GM12878 (cell line): Measurements from ENCODE around the gene CDX1. TPM values are rescaled to one million over a fixed set of nuclear protein-coding genes. Genes with fewer than 3 reads are reported as not detected.

Experiments
- ATAC-seq: fragments of 200-7000 bp; cut with Tn5 transposase; 3 replicates; pipeline ENCODE4 v1.9.1; 2020; ENCODE audit warnings: mild to moderate bottlenecking, moderate library complexity
- BruUV-seq: library from RNA; stranded (reverse); fragments of 400-500 nt; replicated peaks from 2 replicates; lab custom pipeline; 2021; lab: Mats Ljungman, UMichigan
- CTCF ChIA-PET: fragments of 300-600 bp; sonication (Branson Sonifier 250); formaldehyde crosslinking; extraction: SDS; loops from one replicate; lab custom pipeline; 2021; ENCODE audit warnings: inconsistent platforms; lab: Yijun Ruan, JAX
- POLR2A ChIA-PET: fragments of 350-600 bp; formaldehyde crosslinking; extraction: SDS; loops from one replicate; lab custom pipeline; 2021; ENCODE audit warnings: inconsistent platforms; lab: Charles Lee
- RAD21 ChIA-PET: fragments of 300-600 bp; sonication (Branson Sonifier 250); formaldehyde crosslinking; loops from one replicate; lab custom pipeline; 2023; ENCODE audit warnings: antibody characterized with exemption; ENCODE audit not compliant: unreplicated experiment; lab: Charles Lee
- SMC1A ChIA-PET: fragments of 300-600 bp; sonication (Branson Sonifier 250); formaldehyde crosslinking; loops from one replicate; lab custom pipeline; 2023; ENCODE audit not compliant: unreplicated experiment, uncharacterized antibody; lab: Charles Lee
- DNase-seq: peaks from one replicate; pipeline ENCODE4 v3.0.0-alpha.2; 2011; ENCODE audit warnings: low read depth, low spot score
- FAIRE-seq: peaks from 3 replicates; lab custom pipeline; 2011; peaks lifted over from hg19 to GRCh38; lab: Jason Lieb, UNC
- H2AFZ ChIP-seq: 2 replicates; pipeline ENCODE4 v1.6.0; 2011; ENCODE audit warnings: low read depth, low read length, control low read depth; ENCODE audit not compliant: control insufficient read depth
- H3K27ac ChIP-seq: 2 replicates; pipeline ENCODE4 v1.5.1; 2011; ENCODE audit warnings: control low read depth; ENCODE audit not compliant: control insufficient read depth, insufficient read depth
- H3K27me3 ChIP-seq, 2 experiments: replicated peaks in 1 of 2; 2 replicates each; pipeline versions ENCODE4 v1.6.0 to v1.6.1; 2011; ENCODE audit warnings: low read length in 1 of 2; ENCODE audit not compliant: control insufficient read depth in 2 of 2, insufficient read depth in 2 of 2
- H3K36me3 ChIP-seq, 2 experiments: 2 replicates each; pipeline ENCODE4 v1.5.1; 2011; ENCODE audit warnings: low read length in 1 of 2; ENCODE audit not compliant: control insufficient read depth in 2 of 2, insufficient read depth in 2 of 2
- H3K4me1 ChIP-seq: 2 replicates; pipeline ENCODE4 v1.6.1; 2011; ENCODE audit warnings: mild to moderate bottlenecking, low read length, moderate library complexity, mixed read lengths; ENCODE audit not compliant: control insufficient read depth, insufficient read depth
- H3K4me2 ChIP-seq: 2 replicates; pipeline ENCODE4 v1.6.0; 2011; ENCODE audit warnings: control low read depth; ENCODE audit not compliant: control insufficient read depth, insufficient read depth
- H3K4me3 ChIP-seq: fragments of 200-600 bp; sonication (generic); 2 replicates; pipeline ENCODE4 v1.5.1; 2016
- H3K79me2 ChIP-seq: 2 replicates; pipeline ENCODE4 v1.6.0; 2011; ENCODE audit warnings: low read length; ENCODE audit not compliant: control insufficient read depth, insufficient read depth
- H3K9ac ChIP-seq: 2 replicates; pipeline ENCODE4 v1.8.0; 2011; ENCODE audit warnings: low read length, control low read depth, mixed read lengths; ENCODE audit not compliant: control insufficient read depth, insufficient read depth
- H3K9me3 ChIP-seq: replicated peaks from 3 replicates; pipeline ENCODE4 v1.5.1; 2011; ENCODE audit warnings: mild to moderate bottlenecking, low read length; ENCODE audit not compliant: control insufficient read depth, insufficient read depth
- H4K20me1 ChIP-seq: 2 replicates; pipeline ENCODE4 v1.6.0; 2011; ENCODE audit not compliant: control insufficient read depth, insufficient read depth
- ATF3 ChIP-seq: IDR thresholded peaks from 2 replicates; pipeline ENCODE4 v1.6.1; 2011; ENCODE audit warnings: low read depth, mild to moderate bottlenecking, low read length, moderate library complexity, borderline replicate concordance; ENCODE audit errors: extremely low read depth
- E2F4 ChIP-seq: IDR thresholded peaks from 2 replicates; pipeline ENCODE4 v1.6.1; 2012; ENCODE audit warnings: low read depth, low read length, improper control_type of control experiment
- FOXK2 ChIP-seq: fragments of 450-650 bp; IDR thresholded peaks from 2 replicates; pipeline ENCODE4 v1.6.1; 2017; ENCODE audit warnings: mild to moderate bottlenecking, moderate library complexity
- MLLT1 ChIP-seq: fragments of 450-650 bp; IDR thresholded peaks from 2 replicates; pipeline ENCODE4 v1.6.1; 2016; ENCODE audit warnings: mild to moderate bottlenecking
- MYB ChIP-seq: fragments of 150-350 bp; IDR thresholded peaks from 2 replicates; pipeline ENCODE4 v1.6.1; 2014; ENCODE audit warnings: mild to moderate bottlenecking, low read depth, low read length, borderline replicate concordance
- POLR2AphosphoS5 ChIP-seq: IDR thresholded peaks from 2 replicates; pipeline ENCODE4 v1.6.1; 2011; ENCODE audit warnings: mild to moderate bottlenecking, low read length, inconsistent platforms
- RFX5 ChIP-seq: IDR thresholded peaks from 2 replicates; pipeline ENCODE4 v1.6.1; 2011; ENCODE audit warnings: low read depth, low read length, improper control_type of control experiment
- SMARCA5 ChIP-seq: fragments of 450-650 bp; IDR thresholded peaks from 2 replicates; pipeline ENCODE4 v1.6.1; 2017; ENCODE audit warnings: mild to moderate bottlenecking
- WGBS: methylation state at CpG from one replicate; pipeline ENCODE4 v1.1.6; 2016; ENCODE audit warnings: low lambda C conversion rate; ENCODE audit not compliant: insufficient replicate concordance, insufficient coverage; ENCODE audit errors: missing lambda C conversion rate; 5-methylcytosine and 5-hydroxymethylcytosine counted together
- in situ Hi-C: fragments of 300-500 bp; cut with MboI; formaldehyde crosslinking; loops from 9 replicates; pipeline ENCODE4 v1.14.3; 2018; ENCODE audit warnings: mixed read lengths
- intact Hi-C: fragments of 100-400 bp; cut with micrococcal nuclease; formaldehyde crosslinking; loops from one replicate; pipeline ENCODE4 v1.14.2; 2022; ENCODE audit not compliant: unreplicated experiment
- polyA plus RNA-seq, 11 experiments: library from polyadenylated mRNA; depleted of rRNA in 4 of 11; unstranded in 6 of 11; stranded (reverse) in 5 of 11; fragments of >200 nt; fragmentation: Nextera tagmentation in 4 of 11; fragmentation: Illumina TruSeq in 1 of 11; extraction: Ambion mirVana in 4 of 11; extraction: Trizol in 1 of 11; gene quantifications; 1 replicate in 1 of 11; 2 replicates in 10 of 11; pipeline versions ENCODE4 v1.2.1 to v1.2.3, GENCODE V29; 2011 to 2016; ENCODE audit warnings: inconsistent platforms in 2 of 11, missing spikeins in 2 of 11, low read depth in 1 of 11
- total RNA-seq, 4 experiments: library from RNA; depleted of rRNA in 3 of 4; stranded (reverse); fragments of >200 nt in 3 of 4; fragmentation: Illumina TruSeq in 1 of 4; extraction: Trizol in 1 of 4; gene quantifications; 2 replicates each; pipeline versions ENCODE4 v1.2.1 to v1.2.3, GENCODE V29; 2013 to 2021

CDX1 gene
- total and polyA plus RNA-seq, 10 of the 15 experiments (the other 5 are each of a cell fraction or from before 2014, with no cell fraction given): not detected

- SMC1A ChIA-PET: no interaction called here
- intact Hi-C loops: no loop called here
- no peak for ATAC-seq
- in situ Hi-C loops: no loop called here
- POLR2A ChIA-PET: no interaction called here
- H3K4me1 ChIP-seq: no peaks in the 10 kb centered on the region
- 33% methylated on average over 1 of the region's 1 CpG for WGBS
- no peak overlapping the region for H3K4me2 ChIP-seq
- no peaks in the 10 kb centered on the region for H3K36me3 ChIP-seq
- TF ChIP-seq MLLT1 (no peak), SMARCA5 (no peak), RFX5 (no peak), MYB (no peak), POLR2AphosphoS5 (no peak), ATF3 (no peak), FOXK2 (no peak), E2F4 (no peak)
- DNase-seq: no peak
- H2AFZ ChIP-seq: no peak overlapping the region
- H3K9ac ChIP-seq: no peak overlapping the region
- peaks cover 4 to 5% of the 10 kb centered on the region in 2 experiments for H3K27me3 ChIP-seq
- no TSS peak for BruUV-seq
- no peak for FAIRE-seq
- H3K4me3 ChIP-seq: no peak overlapping the region
- H3K9me3 ChIP-seq: no peaks in the 10 kb centered on the region
- RAD21 ChIA-PET: no interaction called here
- H3K27ac ChIP-seq: no peak overlapping the region
- H4K20me1 ChIP-seq: no peaks in the 10 kb centered on the region; the same call in 1 of the 2 replicates
- no peaks in the 10 kb centered on the region for H3K79me2 ChIP-seq
- CTCF ChIA-PET: no interaction called here
Measured at GRCh38 chr5:150197476-150197875, 30.9 kb downstream of the CDX1 start.
